Endothelial cell of umbilical vein (primary cell): Measurements from ENCODE around the gene ARHGAP10. TPM values are rescaled to one million over a fixed set of nuclear protein-coding genes. Genes with fewer than 3 reads are reported as not detected.

Experiments
- BruUV-seq: library from RNA; stranded (reverse); fragments of 400-500 nt; replicated peaks from 2 replicates; lab custom pipeline; 2021; lab: Mats Ljungman, UMichigan
- CTCF ChIA-PET: fragments of 300-600, 350-600 bp; sonication (Branson Sonifier 250); formaldehyde crosslinking; loops from one replicate; lab custom pipeline; 2021; ENCODE audit warnings: antibody characterized with exemption, inconsistent platforms; lab: Charles Lee
- POLR2A ChIA-PET: fragments of 300-600, 350-600 bp; sonication (Branson Sonifier 250); formaldehyde crosslinking; loops from one replicate; lab custom pipeline; 2021; ENCODE audit warnings: antibody characterized with exemption, inconsistent platforms; lab: Charles Lee
- DNase-seq: peaks from one replicate; pipeline ENCODE4 v3.0.0-alpha.2; 2011; ENCODE audit warnings: low read depth, low spot score
- FAIRE-seq: peaks from 2 replicates; lab custom pipeline; 2011; peaks lifted over from hg19 to GRCh38; lab: Jason Lieb, UNC
- H2AFZ ChIP-seq: 2 replicates; pipeline ENCODE4 v1.6.0; 2012; ENCODE audit warnings: low read depth, low read length, control low read depth, inconsistent platforms
- H3K27ac ChIP-seq: 2 replicates; pipeline ENCODE4 v1.5.1; 2011; ENCODE audit warnings: low read depth, mild to moderate bottlenecking, control low read depth, low read length, moderate library complexity; ENCODE audit not compliant: insufficient read depth
- H3K27me3 ChIP-seq, 2 experiments: 2 replicates each; pipeline versions ENCODE4 v1.6.0 to v1.6.1; 2011; ENCODE audit warnings: low read length in 2 of 2, mixed read lengths in 1 of 2; ENCODE audit not compliant: control insufficient read depth in 2 of 2, insufficient read depth in 2 of 2
- H3K36me3 ChIP-seq, 2 experiments: 2 replicates in 1 of 2; 3 replicates in 1 of 2; pipeline ENCODE4 v1.5.1; 2011; ENCODE audit warnings: low read length in 2 of 2, mild to moderate bottlenecking in 1 of 2, moderate library complexity in 1 of 2; ENCODE audit not compliant: control insufficient read depth in 2 of 2, insufficient read depth in 2 of 2; ENCODE audit errors: extremely low read depth in 1 of 2
- H3K4me1 ChIP-seq: 3 replicates; pipeline ENCODE4 v1.5.1; 2011; ENCODE audit warnings: mild to moderate bottlenecking, low read length; ENCODE audit not compliant: control insufficient read depth, insufficient read depth; ENCODE audit errors: extremely low read depth
- H3K4me2 ChIP-seq: 2 replicates; pipeline ENCODE4 v1.6.1; 2011; ENCODE audit warnings: low read length, control low read depth, mixed read lengths; ENCODE audit not compliant: insufficient read depth
- H3K4me3 ChIP-seq, 3 experiments: fragments of 200-600 bp in 1 of 3; sonication (generic), shearing (Covaris generic) in 1 of 3; replicated peaks in 1 of 3; 2 replicates each; pipeline ENCODE4 v1.5.1; 2011 to 2016; ENCODE audit warnings: control low read depth in 3 of 3, low read length in 3 of 3, mild to moderate bottlenecking in 2 of 3, inconsistent platforms in 1 of 3, low read depth in 1 of 3, moderate library complexity in 1 of 3; ENCODE audit not compliant: insufficient read depth in 1 of 3
- H3K79me2 ChIP-seq: 2 replicates; pipeline ENCODE4 v1.6.0; 2012; ENCODE audit warnings: low read length, inconsistent platforms; ENCODE audit not compliant: control insufficient read depth, insufficient read depth
- H3K9ac ChIP-seq: replicated peaks from 2 replicates; pipeline ENCODE3; 2011; ENCODE audit warnings: low read length, control low read depth; ENCODE audit not compliant: insufficient read depth; ENCODE audit errors: extremely low read depth
- H3K9me1 ChIP-seq: replicated peaks from 3 replicates; pipeline ENCODE4 v1.6.0; 2011; ENCODE audit warnings: mild to moderate bottlenecking, low read length; ENCODE audit not compliant: control insufficient read depth, insufficient read depth; ENCODE audit errors: extremely low read depth
- H3K9me3 ChIP-seq: replicated peaks from 2 replicates; pipeline ENCODE4 v1.5.1; 2012; ENCODE audit warnings: low read length, inconsistent platforms; ENCODE audit not compliant: control insufficient read depth, insufficient read depth
- H4K20me1 ChIP-seq: replicated peaks from 2 replicates; pipeline ENCODE3; 2011; ENCODE audit warnings: mild to moderate bottlenecking, low read length; ENCODE audit not compliant: control insufficient read depth, insufficient read depth; ENCODE audit errors: extremely low read depth
- EZH2 ChIP-seq: IDR thresholded peaks from 2 replicates; pipeline ENCODE4 v1.6.1; 2012; ENCODE audit warnings: borderline replicate concordance, low read depth, mild to moderate bottlenecking, moderate library complexity, low read length, inconsistent platforms; ENCODE audit not compliant: severe bottlenecking
- FOS ChIP-seq: IDR thresholded peaks from 2 replicates; pipeline ENCODE4 v1.6.1; 2011; ENCODE audit warnings: mild to moderate bottlenecking, low read length, moderate library complexity, borderline replicate concordance; ENCODE audit not compliant: insufficient read depth
- GATA2 ChIP-seq: IDR thresholded peaks from 2 replicates; pipeline ENCODE4 v1.7.0; 2011; ENCODE audit warnings: low read depth, mild to moderate bottlenecking, moderate library complexity, mixed read lengths, low read length; ENCODE audit not compliant: insufficient read length, insufficient read depth
- JUN ChIP-seq: IDR thresholded peaks from 2 replicates; pipeline ENCODE4 v1.6.1; 2011; ENCODE audit warnings: borderline replicate concordance, low read depth; ENCODE audit not compliant: insufficient read length, insufficient read depth
- MYC ChIP-seq: IDR thresholded peaks from one replicate; pipeline ENCODE4 v1.6.1; 2011; ENCODE audit warnings: mild to moderate bottlenecking, low read depth, low read length
- POLR2A ChIP-seq: IDR thresholded peaks from 2 replicates; pipeline ENCODE4 v1.6.1; 2012; ENCODE audit warnings: low read depth, mild to moderate bottlenecking, control low read depth, low read length
- POLR2AphosphoS5 ChIP-seq: IDR thresholded peaks from 2 replicates; pipeline ENCODE4 v1.6.1; 2012; ENCODE audit warnings: low read depth, mild to moderate bottlenecking, control low read depth, low read length, moderate library complexity; ENCODE audit not compliant: insufficient read depth
- dilution Hi-C: fragments of 300-500 bp; cut with MboI; formaldehyde crosslinking; loops from one replicate; pipeline ENCODE4 v1.15.0; 2019; ENCODE audit warnings: low sequenced_read_pairs; ENCODE audit not compliant: extremely low pct_ligation_motif_present
- intact Hi-C: fragments of 100-400 bp; cut with micrococcal nuclease; formaldehyde crosslinking; loops from one replicate; pipeline ENCODE4 v1.10.0; 2022
- polyA plus RNA-seq, 4 experiments: library from polyadenylated mRNA; depleted of rRNA in 3 of 4; stranded (reverse) in 3 of 4; unstranded in 1 of 4; fragments of >200 nt; gene quantifications; 2 replicates each; pipeline versions ENCODE4 v1.2.1 to v1.2.3, GENCODE V29; 2011 to 2012; ENCODE audit warnings: missing spikeins in 1 of 4
- total RNA-seq: library from RNA; stranded (reverse); gene quantifications from 2 replicates; pipeline ENCODE4 v1.2.3, GENCODE V29; 2021
- TF ChIP-seq, protein P1 (sequence below), 2 donors: IDR thresholded peaks; 1 replicate in 1 of 2; 2 replicates in 1 of 2; pipeline ENCODE4 v1.5.1; 2011; ENCODE audit warnings: low read length in 2 of 2, mild to moderate bottlenecking in 2 of 2, moderate library complexity in 2 of 2, control low read depth in 1 of 2, inconsistent platforms in 1 of 2, low read depth in 1 of 2; ENCODE audit not compliant: insufficient read depth in 1 of 2; ENCODE audit errors: extremely low read depth in 1 of 2
- TF ChIP-seq, protein P2 (sequence below): IDR thresholded peaks from 2 replicates; pipeline ENCODE4 v1.6.1; 2011; ENCODE audit not compliant: insufficient read depth, insufficient read length

The ARHGAP10 gene
- total and polyA plus RNA-seq, 2 donors (not counting 3 experiments of a cell fraction or from before 2014, with no cell fraction given), result 20.4 to 36.7 TPM

DNA sequence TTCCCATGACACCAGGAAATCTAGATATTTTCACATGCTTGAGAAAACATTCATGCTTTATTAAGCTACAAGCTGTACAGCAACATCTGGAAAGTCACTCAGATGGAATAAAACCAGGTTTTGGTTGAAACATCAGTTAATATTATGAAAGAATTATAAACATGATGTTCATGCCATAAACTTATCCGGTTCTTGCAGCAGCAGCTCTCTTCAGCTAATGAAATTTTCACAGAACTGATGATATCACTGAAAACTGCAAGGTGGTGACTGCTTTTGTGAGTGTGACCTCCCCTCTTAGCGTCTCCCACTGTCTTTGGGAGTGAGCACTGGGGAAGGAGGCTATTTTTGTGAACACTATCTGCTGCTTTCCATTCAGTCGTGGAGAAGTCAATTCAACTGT, 56.9 kb downstream of the ARHGAP10 start:
- Histone ChIP-seq H3K9me3 (no peaks in the 10 kb centered on the region), H3K27me3 (no peaks in the 10 kb centered on the region), H3K36me3 (no peaks in the 10 kb centered on the region), H3K27ac (no peak overlapping the region), H3K9ac (no peak overlapping the region), H3K4me3 (no peak overlapping the region), H3K9me1 (no peaks in the 10 kb centered on the region), H3K4me1 (no peaks in the 10 kb centered on the region), H2AFZ (no peak overlapping the region), H3K4me2 (no peak overlapping the region), H3K79me2 (peaks cover 32% of the 10 kb centered on the region), H4K20me1 (no peaks in the 10 kb centered on the region)
- dilution Hi-C loops (no loop called here), intact Hi-C loops (no loop called here)
- ChIA-PET POLR2A (no interaction called here), CTCF (interaction anchor here (1.4 to 4.0 kb wide), 4 partner anchors 16 to 78 kb away, joined by 3 to 19 read pairs (median 10); no protein-coding TSS in a partner anchor)
- FAIRE-seq (no peak), DNase-seq (no peak)
- TF ChIP-seq POLR2AphosphoS5 (no peak), MYC (no peak), EZH2 (no peak), JUN (no peak), FOS (no peak), GATA2 (no peak), POLR2A (no peak)
- TF ChIP-seq, protein P1, sequence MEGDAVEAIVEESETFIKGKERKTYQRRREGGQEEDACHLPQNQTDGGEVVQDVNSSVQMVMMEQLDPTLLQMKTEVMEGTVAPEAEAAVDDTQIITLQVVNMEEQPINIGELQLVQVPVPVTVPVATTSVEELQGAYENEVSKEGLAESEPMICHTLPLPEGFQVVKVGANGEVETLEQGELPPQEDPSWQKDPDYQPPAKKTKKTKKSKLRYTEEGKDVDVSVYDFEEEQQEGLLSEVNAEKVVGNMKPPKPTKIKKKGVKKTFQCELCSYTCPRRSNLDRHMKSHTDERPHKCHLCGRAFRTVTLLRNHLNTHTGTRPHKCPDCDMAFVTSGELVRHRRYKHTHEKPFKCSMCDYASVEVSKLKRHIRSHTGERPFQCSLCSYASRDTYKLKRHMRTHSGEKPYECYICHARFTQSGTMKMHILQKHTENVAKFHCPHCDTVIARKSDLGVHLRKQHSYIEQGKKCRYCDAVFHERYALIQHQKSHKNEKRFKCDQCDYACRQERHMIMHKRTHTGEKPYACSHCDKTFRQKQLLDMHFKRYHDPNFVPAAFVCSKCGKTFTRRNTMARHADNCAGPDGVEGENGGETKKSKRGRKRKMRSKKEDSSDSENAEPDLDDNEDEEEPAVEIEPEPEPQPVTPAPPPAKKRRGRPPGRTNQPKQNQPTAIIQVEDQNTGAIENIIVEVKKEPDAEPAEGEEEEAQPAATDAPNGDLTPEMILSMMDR (IDR thresholded peaks at IDR 0.05; ENCODE audit: extremely low read depth in 1 of 2, insufficient read depth in 1 of 2, low read depth in 1 of 2, low read length in 2 of 2), result no peak
- TF ChIP-seq, protein P2, sequence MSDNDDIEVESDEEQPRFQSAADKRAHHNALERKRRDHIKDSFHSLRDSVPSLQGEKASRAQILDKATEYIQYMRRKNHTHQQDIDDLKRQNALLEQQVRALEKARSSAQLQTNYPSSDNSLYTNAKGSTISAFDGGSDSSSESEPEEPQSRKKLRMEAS, result no peak
- BruUV-seq, result no TSS peak
